CD14-positive monocyte (primary cell): ENCODE data around the gene RABL3. TPM values are rescaled to one million over a fixed set of nuclear protein-coding genes. Genes with fewer than 3 reads are reported as not detected.
"Not testable (repeated sequence)": the region's sequence is repeated elsewhere in the genome, so short reads cannot be mapped to it uniquely, and the experiment has no call there.

ENCODE experiments used
- DNase-seq, 3 donors: peaks; one replicate each; pipeline ENCODE4 v3.0.0-alpha.2; 2011 to 2022
- H2AFZ ChIP-seq: 2 replicates; pipeline ENCODE4 v1.6.0; 2012; ENCODE audit warnings: mild to moderate bottlenecking, low read depth, low read length, inconsistent platforms; ENCODE audit not compliant: insufficient read depth, poor library complexity, severe bottlenecking
- H3K27ac ChIP-seq, 2 donors: 1 replicate in 1 of 2; 2 replicates in 1 of 2; pipeline ENCODE4 v1.5.1; 2012 to 2013; ENCODE audit warnings: low read length in 2 of 2, control low read depth in 1 of 2, inconsistent platforms in 1 of 2, low read depth in 1 of 2, mild to moderate bottlenecking in 1 of 2
- H3K27me3 ChIP-seq, 2 donors: one replicate each; pipeline versions ENCODE4 v1.6.0 to v1.6.1; 2011 to 2013; ENCODE audit warnings: low read length in 2 of 2; ENCODE audit not compliant: control insufficient read depth in 2 of 2, insufficient read depth in 2 of 2
- H3K36me3 ChIP-seq, 2 donors: replicated peaks in 1 of 2; 1 replicate in 1 of 2; 2 replicates in 1 of 2; pipeline versions ENCODE4 v1.5.1 to v1.6.1; 2012 to 2013; ENCODE audit warnings: low read length in 2 of 2, control low read depth in 1 of 2, inconsistent platforms in 1 of 2, mild to moderate bottlenecking in 1 of 2; ENCODE audit not compliant: insufficient read depth in 2 of 2, control insufficient read depth in 1 of 2
- H3K4me1 ChIP-seq, 2 donors: 1 replicate in 1 of 2; 2 replicates in 1 of 2; pipeline versions ENCODE4 v1.5.1 to v1.6.1; 2012 to 2013; ENCODE audit warnings: low read length in 2 of 2, control low read depth in 1 of 2, inconsistent platforms in 1 of 2, mild to moderate bottlenecking in 1 of 2, moderate library complexity in 1 of 2; ENCODE audit not compliant: insufficient read depth in 2 of 2, control insufficient read depth in 1 of 2
- H3K4me2 ChIP-seq: replicated peaks from 2 replicates; pipeline ENCODE3; 2012; ENCODE audit warnings: low read length, moderate library complexity, mild to moderate bottlenecking; ENCODE audit not compliant: poor library complexity, severe bottlenecking; ENCODE audit errors: extremely low read depth
- H3K4me3 ChIP-seq, 3 experiments: fragments of 200-600 bp in 1 of 3; sonication (generic) in 1 of 3; replicated peaks in 1 of 3; 1 replicate in 2 of 3; 2 replicates in 1 of 3; pipeline ENCODE4 v1.5.1; 2011 to 2013; ENCODE audit warnings: low read length in 3 of 3, mild to moderate bottlenecking in 3 of 3, control low read depth in 2 of 3, low read depth in 2 of 3, inconsistent platforms in 1 of 3, moderate library complexity in 1 of 3
- H3K79me2 ChIP-seq: 2 replicates; pipeline ENCODE4 v1.6.0; 2012; ENCODE audit warnings: mild to moderate bottlenecking, control low read depth, inconsistent platforms, low read length, moderate library complexity; ENCODE audit not compliant: insufficient read depth
- H3K9ac ChIP-seq: 2 replicates; pipeline ENCODE4 v1.6.0; 2017; ENCODE audit warnings: low read length, mild to moderate bottlenecking; ENCODE audit not compliant: insufficient read depth, poor library complexity, severe bottlenecking
- H3K9me3 ChIP-seq, 2 donors: replicated peaks in 1 of 2; 1 replicate in 1 of 2; 2 replicates in 1 of 2; pipeline versions ENCODE4 v1.5.1 to v1.6.1; 2012 to 2013; ENCODE audit warnings: low read length in 2 of 2, control low read depth in 1 of 2; ENCODE audit not compliant: control insufficient read depth in 1 of 2, insufficient read depth in 1 of 2
- H4K20me1 ChIP-seq: 2 replicates; pipeline ENCODE4 v1.6.0; 2012; ENCODE audit warnings: mild to moderate bottlenecking, low read length, control low read depth, moderate library complexity; ENCODE audit not compliant: insufficient read depth
- H3K27ac Mint-ChIP-seq, 7 donors: one replicate each; pipeline ENCODE4 v1.8.0; 2020; ENCODE audit warnings: mild to moderate bottlenecking in 7 of 7, mixed read lengths in 7 of 7, moderate library complexity in 6 of 7, inconsistent platforms in 2 of 7
- H3K27me3 Mint-ChIP-seq, 3 donors: one replicate each; pipeline ENCODE4 v1.8.0; 2021 to 2022; ENCODE audit warnings: low read depth in 3 of 3, mild to moderate bottlenecking in 3 of 3, mixed read lengths in 3 of 3, moderate library complexity in 3 of 3, inconsistent platforms in 1 of 3
- H3K36me3 Mint-ChIP-seq, 2 donors: one replicate each; pipeline ENCODE4 v1.8.0; 2020; ENCODE audit warnings: mixed read lengths in 2 of 2, inconsistent platforms in 1 of 2, mild to moderate bottlenecking in 1 of 2
- H3K4me1 Mint-ChIP-seq: one replicate; pipeline ENCODE4 v1.8.0; 2020; ENCODE audit warnings: mild to moderate bottlenecking, mixed read lengths
- H3K4me3 Mint-ChIP-seq, 2 donors: one replicate each; pipeline ENCODE4 v1.8.0; 2020; ENCODE audit warnings: mild to moderate bottlenecking in 2 of 2, mixed read lengths in 2 of 2, moderate library complexity in 1 of 2
- H3K9me3 Mint-ChIP-seq, 7 donors: one replicate each; pipeline ENCODE4 v1.8.0; 2020 to 2022; ENCODE audit warnings: mixed read lengths in 7 of 7, mild to moderate bottlenecking in 6 of 7, moderate library complexity in 6 of 7, inconsistent platforms in 2 of 7
- WGBS: methylation state at CpG from one replicate; pipeline ENCODE4 v1.1.5; 2013; ENCODE audit warnings: missing lambda C conversion rate; ENCODE audit not compliant: insufficient coverage; 5-methylcytosine and 5-hydroxymethylcytosine counted together
- intact Hi-C, 2 donors: fragments of 100-400 bp; cut with micrococcal nuclease; formaldehyde crosslinking; loops; one replicate each; pipeline versions ENCODE4 v1.15.0 to v1.15.1; 2023
- polyA plus RNA-seq, 3 donors: library from polyadenylated mRNA; depleted of rRNA in 1 of 3; unstranded in 2 of 3; stranded (reverse) in 1 of 3; fragments of 300-500 nt in 2 of 3; fragments of >200 nt in 1 of 3; fragmentation: Illumina TruSeq in 2 of 3; gene quantifications; 1 replicate in 2 of 3; 2 replicates in 1 of 3; pipeline ENCODE4 v1.2.3, GENCODE V29; 2012 to 2021
- TF ChIP-seq, protein P1 (sequence below): fragments of 200-600 bp; IDR thresholded peaks from one replicate; pipeline ENCODE4 v1.8.0; 2022; ENCODE audit warnings: antibody characterized with exemption, mild to moderate bottlenecking

The RABL3 gene
- polyA plus RNA-seq, 3 donors: 2.0 to 14.9 (median 11.5) TPM

DNA sequence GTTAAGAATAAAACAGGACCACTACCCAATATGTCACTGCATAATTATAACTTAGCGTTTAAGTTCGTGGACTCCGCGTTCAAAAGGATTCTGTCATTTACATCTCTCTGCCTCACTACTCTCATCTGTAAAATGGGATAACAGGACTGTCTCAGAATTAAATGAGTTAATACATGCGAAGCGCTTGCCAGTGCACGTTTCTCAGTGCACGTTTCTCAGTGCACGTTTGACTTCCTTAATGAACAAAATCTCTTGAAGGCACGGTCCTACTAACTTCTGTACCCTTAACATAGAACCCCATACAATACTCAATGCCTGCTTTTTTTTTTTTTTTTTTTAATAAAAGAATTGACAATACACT, 499 bp downstream of the RABL3 start:
- H3K27me3 ChIP-seq: no peaks in the 10 kb centered on the region
- TF ChIP-seq, protein P1, sequence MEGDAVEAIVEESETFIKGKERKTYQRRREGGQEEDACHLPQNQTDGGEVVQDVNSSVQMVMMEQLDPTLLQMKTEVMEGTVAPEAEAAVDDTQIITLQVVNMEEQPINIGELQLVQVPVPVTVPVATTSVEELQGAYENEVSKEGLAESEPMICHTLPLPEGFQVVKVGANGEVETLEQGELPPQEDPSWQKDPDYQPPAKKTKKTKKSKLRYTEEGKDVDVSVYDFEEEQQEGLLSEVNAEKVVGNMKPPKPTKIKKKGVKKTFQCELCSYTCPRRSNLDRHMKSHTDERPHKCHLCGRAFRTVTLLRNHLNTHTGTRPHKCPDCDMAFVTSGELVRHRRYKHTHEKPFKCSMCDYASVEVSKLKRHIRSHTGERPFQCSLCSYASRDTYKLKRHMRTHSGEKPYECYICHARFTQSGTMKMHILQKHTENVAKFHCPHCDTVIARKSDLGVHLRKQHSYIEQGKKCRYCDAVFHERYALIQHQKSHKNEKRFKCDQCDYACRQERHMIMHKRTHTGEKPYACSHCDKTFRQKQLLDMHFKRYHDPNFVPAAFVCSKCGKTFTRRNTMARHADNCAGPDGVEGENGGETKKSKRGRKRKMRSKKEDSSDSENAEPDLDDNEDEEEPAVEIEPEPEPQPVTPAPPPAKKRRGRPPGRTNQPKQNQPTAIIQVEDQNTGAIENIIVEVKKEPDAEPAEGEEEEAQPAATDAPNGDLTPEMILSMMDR: no peak
- Mint-ChIP-seq H3K36me3 (peaks cover 12 to 14% of the 10 kb centered on the region in 2 donors), H3K27ac (peak overlapping the region; percentile 98 to 100 (median 99)), H3K9me3 (peaks cover 7 to 15% (median 8%) of the 10 kb centered on the region in 7 donors), H3K27me3 (peaks cover 0 to 2% (median 0%) of the 10 kb centered on the region in 3 donors), H3K4me3 (peak overlapping the region; percentile 94 to 98), H3K4me1 (peaks cover 21% of the 10 kb centered on the region)
- 2% methylated on average over 5 of the region's 10 CpGs for WGBS
- peak in 1 of 3 donors; percentile 32 for DNase-seq
- peaks cover 0 to 11% of the 10 kb centered on the region in 2 donors for H3K36me3 ChIP-seq
- no peaks in the 10 kb centered on the region for H4K20me1 ChIP-seq
- peaks cover 0 to 12% of the 10 kb centered on the region in 2 donors for H3K9me3 ChIP-seq
- peaks cover 47% of the 10 kb centered on the region for H3K79me2 ChIP-seq
- H2AFZ ChIP-seq: peak overlapping the region; percentile 94
- peak overlapping the region; percentile 84 to 99 (median 99) for H3K4me3 ChIP-seq
- intact Hi-C loops: loop anchor here (5.0 to 10.0 kb wide), 4 partner anchors 145 to 647 kb away; partner anchors contain the start of genes GSK3B (in 2 of the 2), NDUFB4 (in 2 of the 2) and LRRC58 (in 1 of the 2)
- H3K9ac ChIP-seq: peak overlapping the region; percentile 99
- peak overlapping the region; percentile 80 to 100 for H3K27ac ChIP-seq
- H3K4me1 ChIP-seq: peaks cover 17 to 18% of the 10 kb centered on the region in 2 donors
- H3K4me2 ChIP-seq: peak overlapping the region; percentile 89

DNA sequence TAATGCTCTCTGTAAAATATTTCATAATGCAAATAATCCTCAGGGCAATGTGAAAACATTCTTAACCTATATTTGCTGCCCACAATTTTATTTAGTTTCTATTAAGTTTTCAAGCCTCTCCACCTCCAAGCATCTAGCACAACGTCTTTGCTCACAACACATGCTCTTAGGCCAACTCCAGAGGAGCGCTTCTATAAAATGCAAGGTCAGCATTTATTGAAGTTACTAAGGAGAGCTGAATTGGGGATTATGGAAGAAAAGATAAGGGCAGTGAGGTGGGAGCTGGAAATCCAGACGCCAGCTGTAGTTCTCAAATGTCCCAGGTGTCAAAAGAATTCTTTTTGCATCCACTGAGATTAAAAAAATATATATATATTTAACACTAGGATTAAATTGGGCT, 996 bp downstream of the RABL3 start:
- Mint-ChIP-seq H3K4me1 (peaks cover 21% of the 10 kb centered on the region), H3K9me3 (peaks cover 8 to 17% (median 10%) of the 10 kb centered on the region in 7 donors), H3K27me3 (peaks cover 0 to 2% (median 0%) of the 10 kb centered on the region in 3 donors), H3K4me3 (peak overlapping the region in 1 of 2 donors; percentile 94), H3K36me3 (peaks cover 12 to 14% of the 10 kb centered on the region in 2 donors), H3K27ac (peak overlapping the region in 4 of 7 donors; percentile 33 to 63 (median 38))
- H3K9me3 ChIP-seq: peaks cover 0 to 12% of the 10 kb centered on the region in 2 donors
- no CpG with 5 or more reads among the region's 3 CpGs for WGBS
- no peaks in the 10 kb centered on the region for H3K27me3 ChIP-seq
- intact Hi-C loops: loop anchor here (5.0 to 10.0 kb wide), 4 partner anchors 144 to 647 kb away; partner anchors contain the start of genes GSK3B (in 2 of the 2), NDUFB4 (in 2 of the 2) and LRRC58 (in 1 of the 2)
- H3K4me3 ChIP-seq: peak overlapping the region; percentile 84 to 99 (median 99)
- H3K4me2 ChIP-seq: peak overlapping the region; percentile 89
- peaks cover 42% of the 10 kb centered on the region for H3K79me2 ChIP-seq
- DNase-seq: no peak
- H3K4me1 ChIP-seq: peaks cover 17 to 18% of the 10 kb centered on the region in 2 donors
- TF ChIP-seq, protein P1: no peak
- H3K36me3 ChIP-seq: peaks cover 0 to 11% of the 10 kb centered on the region in 2 donors
- H2AFZ ChIP-seq: peak overlapping the region; percentile 94
- peak overlapping the region in 1 of 2 donors; percentile 100 for H3K27ac ChIP-seq
- H4K20me1 ChIP-seq: no peaks in the 10 kb centered on the region
- peak overlapping the region; percentile 99 for H3K9ac ChIP-seq

DNA sequence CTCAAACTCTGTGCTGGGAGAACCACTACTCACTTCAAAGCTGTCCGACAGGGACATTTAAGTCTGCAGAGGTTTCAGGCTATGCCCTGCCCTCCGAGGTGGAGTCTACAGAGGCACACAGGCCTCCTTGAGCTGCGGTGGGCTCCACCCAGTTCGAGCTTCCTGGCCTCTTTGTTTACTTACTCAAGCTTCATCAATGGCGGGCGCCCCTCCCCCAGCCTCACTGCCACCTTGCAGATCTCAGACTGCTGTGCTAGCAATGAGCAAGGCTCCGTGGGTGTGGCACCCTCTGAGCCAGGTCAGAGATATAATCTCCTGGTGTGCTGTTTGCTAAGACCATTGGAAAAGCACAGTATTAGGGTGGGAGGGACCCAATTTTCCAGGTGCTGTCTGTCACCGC, 4.3 kb downstream of the RABL3 start:
- H3K27ac Mint-ChIP-seq, H3K4me3 Mint-ChIP-seq: not testable (repeated sequence)
- WGBS: 100% methylated on average over 7 of the region's 8 CpGs

More for the DNA sequence above, 4.3 kb downstream of the RABL3 start:
- Mint-ChIP-seq H3K36me3 (peaks cover 12 to 14% of the 10 kb centered on the region in 2 donors), H3K9me3 (peaks cover 19 to 42% (median 29%) of the 10 kb centered on the region in 7 donors)
- H3K4me2 ChIP-seq, H3K27me3 ChIP-seq, H3K4me1 ChIP-seq, H3K4me1 Mint-ChIP-seq, H3K4me3 ChIP-seq, H3K79me2 ChIP-seq, DNase-seq, H2AFZ ChIP-seq, H3K27ac ChIP-seq, H3K9ac ChIP-seq, H4K20me1 ChIP-seq, intact Hi-C loops, H3K27me3 Mint-ChIP-seq: not testable (repeated sequence)
- Histone ChIP-seq H3K36me3 (peaks cover 0 to 11% of the 10 kb centered on the region in 2 donors), H3K9me3 (peaks cover 0 to 12% of the 10 kb centered on the region in 2 donors)
